ENCODE data around the gene CC2D1B. TPM values are rescaled to one million over a fixed set of nuclear protein-coding genes. Genes with fewer than 3 reads are reported as not detected.

Gene CC2D1B
- total and polyA plus RNA-seq, 2 experiments from 2014 or later, result 5.7 to 13.1 TPM

DNA sequence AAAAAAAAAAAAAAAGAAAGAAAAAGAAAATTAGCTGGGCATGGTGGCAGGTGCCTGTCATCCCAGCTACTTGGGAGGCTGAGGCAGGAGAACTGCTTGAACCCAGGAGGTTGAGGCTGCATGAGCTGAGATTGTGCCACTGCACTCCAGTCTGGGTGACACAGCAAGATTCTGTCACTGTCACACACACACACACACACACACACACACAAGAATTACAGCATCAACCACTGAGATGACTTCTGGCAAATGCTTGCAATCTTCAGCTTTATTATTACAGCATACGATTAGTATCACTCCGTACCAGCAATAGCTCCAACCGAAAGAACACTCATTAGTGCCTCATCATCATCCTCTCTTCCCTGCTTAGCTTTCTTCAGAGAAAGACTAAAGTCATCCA, 33.6 kb upstream of the CC2D1B start (continued):
- TF ChIP-seq, protein P1, sequence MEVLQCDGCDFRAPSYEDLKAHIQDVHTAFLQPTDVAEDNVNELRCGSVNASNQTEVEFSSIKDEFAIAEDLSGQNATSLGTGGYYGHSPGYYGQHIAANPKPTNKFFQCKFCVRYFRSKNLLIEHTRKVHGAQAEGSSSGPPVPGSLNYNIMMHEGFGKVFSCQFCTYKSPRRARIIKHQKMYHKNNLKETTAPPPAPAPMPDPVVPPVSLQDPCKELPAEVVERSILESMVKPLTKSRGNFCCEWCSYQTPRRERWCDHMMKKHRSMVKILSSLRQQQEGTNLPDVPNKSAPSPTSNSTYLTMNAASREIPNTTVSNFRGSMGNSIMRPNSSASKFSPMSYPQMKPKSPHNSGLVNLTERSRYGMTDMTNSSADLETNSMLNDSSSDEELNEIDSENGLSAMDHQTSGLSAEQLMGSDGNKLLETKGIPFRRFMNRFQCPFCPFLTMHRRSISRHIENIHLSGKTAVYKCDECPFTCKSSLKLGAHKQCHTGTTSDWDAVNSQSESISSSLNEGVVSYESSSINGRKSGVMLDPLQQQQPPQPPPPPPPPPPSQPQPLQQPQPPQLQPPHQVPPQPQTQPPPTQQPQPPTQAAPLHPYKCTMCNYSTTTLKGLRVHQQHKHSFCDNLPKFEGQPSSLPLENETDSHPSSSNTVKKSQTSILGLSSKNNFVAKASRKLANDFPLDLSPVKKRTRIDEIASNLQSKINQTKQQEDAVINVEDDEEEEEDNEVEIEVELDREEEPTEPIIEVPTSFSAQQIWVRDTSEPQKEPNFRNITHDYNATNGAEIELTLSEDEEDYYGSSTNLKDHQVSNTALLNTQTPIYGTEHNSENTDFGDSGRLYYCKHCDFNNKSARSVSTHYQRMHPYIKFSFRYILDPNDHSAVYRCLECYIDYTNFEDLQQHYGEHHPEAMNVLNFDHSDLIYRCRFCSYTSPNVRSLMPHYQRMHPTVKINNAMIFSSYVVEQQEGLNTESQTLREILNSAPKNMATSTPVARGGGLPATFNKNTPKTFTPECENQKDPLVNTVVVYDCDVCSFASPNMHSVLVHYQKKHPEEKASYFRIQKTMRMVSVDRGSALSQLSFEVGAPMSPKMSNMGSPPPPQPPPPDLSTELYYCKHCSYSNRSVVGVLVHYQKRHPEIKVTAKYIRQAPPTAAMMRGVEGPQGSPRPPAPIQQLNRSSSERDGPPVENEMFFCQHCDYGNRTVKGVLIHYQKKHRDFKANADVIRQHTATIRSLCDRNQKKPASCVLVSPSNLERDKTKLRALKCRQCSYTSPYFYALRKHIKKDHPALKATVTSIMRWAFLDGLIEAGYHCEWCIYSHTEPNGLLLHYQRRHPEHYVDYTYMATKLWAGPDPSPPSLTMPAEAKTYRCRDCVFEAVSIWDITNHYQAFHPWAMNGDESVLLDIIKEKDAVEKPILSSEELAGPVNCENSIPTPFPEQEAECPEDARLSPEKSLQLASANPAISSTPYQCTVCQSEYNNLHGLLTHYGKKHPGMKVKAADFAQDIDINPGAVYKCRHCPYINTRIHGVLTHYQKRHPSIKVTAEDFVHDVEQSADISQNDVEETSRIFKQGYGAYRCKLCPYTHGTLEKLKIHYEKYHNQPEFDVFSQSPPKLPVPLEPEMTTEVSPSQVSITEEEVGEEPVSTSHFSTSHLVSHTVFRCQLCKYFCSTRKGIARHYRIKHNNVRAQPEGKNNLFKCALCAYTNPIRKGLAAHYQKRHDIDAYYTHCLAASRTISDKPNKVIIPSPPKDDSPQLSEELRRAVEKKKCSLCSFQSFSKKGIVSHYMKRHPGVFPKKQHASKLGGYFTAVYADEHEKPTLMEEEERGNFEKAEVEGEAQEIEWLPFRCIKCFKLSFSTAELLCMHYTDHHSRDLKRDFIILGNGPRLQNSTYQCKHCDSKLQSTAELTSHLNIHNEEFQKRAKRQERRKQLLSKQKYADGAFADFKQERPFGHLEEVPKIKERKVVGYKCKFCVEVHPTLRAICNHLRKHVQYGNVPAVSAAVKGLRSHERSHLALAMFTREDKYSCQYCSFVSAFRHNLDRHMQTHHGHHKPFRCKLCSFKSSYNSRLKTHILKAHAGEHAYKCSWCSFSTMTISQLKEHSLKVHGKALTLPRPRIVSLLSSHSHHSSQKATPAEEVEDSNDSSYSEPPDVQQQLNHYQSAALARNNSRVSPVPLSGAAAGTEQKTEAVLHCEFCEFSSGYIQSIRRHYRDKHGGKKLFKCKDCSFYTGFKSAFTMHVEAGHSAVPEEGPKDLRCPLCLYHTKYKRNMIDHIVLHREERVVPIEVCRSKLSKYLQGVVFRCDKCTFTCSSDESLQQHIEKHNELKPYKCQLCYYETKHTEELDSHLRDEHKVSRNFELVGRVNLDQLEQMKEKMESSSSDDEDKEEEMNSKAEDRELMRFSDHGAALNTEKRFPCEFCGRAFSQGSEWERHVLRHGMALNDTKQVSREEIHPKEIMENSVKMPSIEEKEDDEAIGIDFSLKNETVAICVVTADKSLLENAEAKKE (CRISPR knock-in tag; IDR thresholded peaks at IDR 0.05), result no peak
- TF ChIP-seq ZNF114 (CRISPR knock-in tag; IDR thresholded peaks at IDR 0.05) (no peak), ZNF331 (CRISPR knock-in tag; IDR thresholded peaks at IDR 0.05; ENCODE audit: low read depth) (no peak)

GRCh38 chr1:52393174-52393573, 27.2 kb upstream of the CC2D1B start:
- Histone ChIP-seq H3K4me2 (no peak overlapping the region), H3K4me1 (ENCODE audit: insufficient read depth) (no peaks in the 10 kb centered on the region), H3K36me3 (ENCODE audit: insufficient read depth) (peaks cover 70% of the 10 kb centered on the region), H3K4me3 (no peak overlapping the region), H2AFZ (no peak overlapping the region), H3K27ac (ENCODE audit: low read depth) (no peak overlapping the region), H3K27me3 (ENCODE audit: insufficient read depth) (no peaks in the 10 kb centered on the region), H3K79me2 (replicated peaks; ENCODE audit: insufficient read depth) (peaks cover 67% of the 10 kb centered on the region), H3K9me2 (ENCODE audit: insufficient read depth) (no peaks in the 10 kb centered on the region), H3F3A (replicated peaks; ENCODE audit: low read depth) (no peaks in the 10 kb centered on the region; the same call in 1 of the 2 replicates), H4K20me1 (replicated peaks; ENCODE audit: insufficient read depth) (peaks cover 40% of the 10 kb centered on the region)
- Mint-ChIP-seq H3K27me3 (ENCODE audit: insufficient read depth, low read depth, poor library complexity) (no peaks in the 10 kb centered on the region), H3K4me3 (no peak overlapping the region), H3K4me1 (no peaks in the 10 kb centered on the region), H3K36me3 (ENCODE audit: low read depth) (peaks cover 89% of the 10 kb centered on the region), H3K9me3 (no peaks in the 10 kb centered on the region), H3K27ac (no peak overlapping the region)
- no peak for ATAC-seq
- no peak for DNase-seq (ENCODE audit: low spot score)
- TF ChIP-seq JUNB (IDR thresholded peaks at IDR 0.05; ENCODE audit: unreplicated experiment), result no peak
- no peak for TF ChIP-seq POLR2AphosphoS5 (IDR thresholded peaks at IDR 0.05; ENCODE audit: low read depth)
- no peak for TF ChIP-seq STAT1 (IDR thresholded peaks at IDR 0.05; ENCODE audit: unreplicated experiment)
- TF ChIP-seq, protein P2, sequence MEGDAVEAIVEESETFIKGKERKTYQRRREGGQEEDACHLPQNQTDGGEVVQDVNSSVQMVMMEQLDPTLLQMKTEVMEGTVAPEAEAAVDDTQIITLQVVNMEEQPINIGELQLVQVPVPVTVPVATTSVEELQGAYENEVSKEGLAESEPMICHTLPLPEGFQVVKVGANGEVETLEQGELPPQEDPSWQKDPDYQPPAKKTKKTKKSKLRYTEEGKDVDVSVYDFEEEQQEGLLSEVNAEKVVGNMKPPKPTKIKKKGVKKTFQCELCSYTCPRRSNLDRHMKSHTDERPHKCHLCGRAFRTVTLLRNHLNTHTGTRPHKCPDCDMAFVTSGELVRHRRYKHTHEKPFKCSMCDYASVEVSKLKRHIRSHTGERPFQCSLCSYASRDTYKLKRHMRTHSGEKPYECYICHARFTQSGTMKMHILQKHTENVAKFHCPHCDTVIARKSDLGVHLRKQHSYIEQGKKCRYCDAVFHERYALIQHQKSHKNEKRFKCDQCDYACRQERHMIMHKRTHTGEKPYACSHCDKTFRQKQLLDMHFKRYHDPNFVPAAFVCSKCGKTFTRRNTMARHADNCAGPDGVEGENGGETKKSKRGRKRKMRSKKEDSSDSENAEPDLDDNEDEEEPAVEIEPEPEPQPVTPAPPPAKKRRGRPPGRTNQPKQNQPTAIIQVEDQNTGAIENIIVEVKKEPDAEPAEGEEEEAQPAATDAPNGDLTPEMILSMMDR (conservative IDR thresholded peaks at IDR 0.05; ENCODE audit: low read depth in 2 of 2), result no peak
- TF ChIP-seq ZNF114 (CRISPR knock-in tag; IDR thresholded peaks at IDR 0.05), result no peak
- TF ChIP-seq EZH2phosphoT487 (IDR thresholded peaks at IDR 0.05; ENCODE audit: unreplicated experiment), result no peak
- TF ChIP-seq CREB1 (CRISPR knock-in tag; IDR thresholded peaks at IDR 0.05; ENCODE audit: low read depth), result no peak
- TF ChIP-seq EZH2 (IDR thresholded peaks at IDR 0.05; ENCODE audit: low read depth, unreplicated experiment), result no peak
- no peak for TF ChIP-seq ZNF331 (CRISPR knock-in tag; IDR thresholded peaks at IDR 0.05; ENCODE audit: low read depth)
- no peak for TF ChIP-seq ETS1 (IDR thresholded peaks at IDR 0.05)
- TF ChIP-seq, protein P3, sequence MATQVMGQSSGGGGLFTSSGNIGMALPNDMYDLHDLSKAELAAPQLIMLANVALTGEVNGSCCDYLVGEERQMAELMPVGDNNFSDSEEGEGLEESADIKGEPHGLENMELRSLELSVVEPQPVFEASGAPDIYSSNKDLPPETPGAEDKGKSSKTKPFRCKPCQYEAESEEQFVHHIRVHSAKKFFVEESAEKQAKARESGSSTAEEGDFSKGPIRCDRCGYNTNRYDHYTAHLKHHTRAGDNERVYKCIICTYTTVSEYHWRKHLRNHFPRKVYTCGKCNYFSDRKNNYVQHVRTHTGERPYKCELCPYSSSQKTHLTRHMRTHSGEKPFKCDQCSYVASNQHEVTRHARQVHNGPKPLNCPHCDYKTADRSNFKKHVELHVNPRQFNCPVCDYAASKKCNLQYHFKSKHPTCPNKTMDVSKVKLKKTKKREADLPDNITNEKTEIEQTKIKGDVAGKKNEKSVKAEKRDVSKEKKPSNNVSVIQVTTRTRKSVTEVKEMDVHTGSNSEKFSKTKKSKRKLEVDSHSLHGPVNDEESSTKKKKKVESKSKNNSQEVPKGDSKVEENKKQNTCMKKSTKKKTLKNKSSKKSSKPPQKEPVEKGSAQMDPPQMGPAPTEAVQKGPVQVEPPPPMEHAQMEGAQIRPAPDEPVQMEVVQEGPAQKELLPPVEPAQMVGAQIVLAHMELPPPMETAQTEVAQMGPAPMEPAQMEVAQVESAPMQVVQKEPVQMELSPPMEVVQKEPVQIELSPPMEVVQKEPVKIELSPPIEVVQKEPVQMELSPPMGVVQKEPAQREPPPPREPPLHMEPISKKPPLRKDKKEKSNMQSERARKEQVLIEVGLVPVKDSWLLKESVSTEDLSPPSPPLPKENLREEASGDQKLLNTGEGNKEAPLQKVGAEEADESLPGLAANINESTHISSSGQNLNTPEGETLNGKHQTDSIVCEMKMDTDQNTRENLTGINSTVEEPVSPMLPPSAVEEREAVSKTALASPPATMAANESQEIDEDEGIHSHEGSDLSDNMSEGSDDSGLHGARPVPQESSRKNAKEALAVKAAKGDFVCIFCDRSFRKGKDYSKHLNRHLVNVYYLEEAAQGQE (IDR thresholded peaks at IDR 0.05; ENCODE audit: unreplicated experiment), result no peak
